Measurements from ENCODE around the gene TNNI3. TPM values are rescaled to one million over a fixed set of nuclear protein-coding genes. Genes with fewer than 3 reads are reported as not detected.

TNNI3 gene
- total RNA-seq, 4 donors from 2014 or later = not detected

GRCh38 chr19:55153652-55154264, 3.8 kb downstream of the TNNI3 start:
- H3K4me1 ChIP-seq = peaks cover 0 to 15% (median 11%) of the 10 kb centered on the region in 4 donors
- 90% methylated on average over 12 of the region's 12 CpGs for WGBS
- no peak overlapping the region for H3K27ac ChIP-seq (replicated peaks in 1 of 4)
- peaks cover 0 to 38% (median 0%) of the 10 kb centered on the region in 4 donors for H3K36me3 ChIP-seq
- H3K9me3 ChIP-seq = no peaks in the 10 kb centered on the region
- intact Hi-C loops (cut with DNase I) = no loop called here
- TF ChIP-seq POLR2AphosphoS5 (IDR thresholded peaks at IDR 0.05) (no peak), CTCF (IDR thresholded peaks at IDR 0.05) (no peak)
- no peak overlapping the region for H3K4me3 ChIP-seq
- H3K27me3 ChIP-seq = peaks cover 0 to 97% (median 37%) of the 10 kb centered on the region in 4 donors
- no peak for DNase-seq (ENCODE audit: extremely low spot score)

- Histone ChIP-seq H3K27ac (replicated peaks in 1 of 4) (no peak overlapping the region), H3K27me3 (peaks cover 0 to 97% (median 31%) of the 10 kb centered on the region in 4 donors), H3K4me1 (peaks cover 0 to 14% (median 11%) of the 10 kb centered on the region in 4 donors), H3K4me3 (no peak overlapping the region), H3K36me3 (peaks cover 0 to 38% (median 0%) of the 10 kb centered on the region in 4 donors), H3K9me3 (no peaks in the 10 kb centered on the region)
- no peak for DNase-seq (ENCODE audit: extremely low spot score)
- intact Hi-C loops (cut with DNase I) = no loop called here
- TF ChIP-seq EP300 (IDR thresholded peaks at IDR 0.05) = no peak
- no peak for TF ChIP-seq POLR2AphosphoS5 (IDR thresholded peaks at IDR 0.05)
- no peak for TF ChIP-seq POLR2A (IDR thresholded peaks at IDR 0.05; ENCODE audit: low read depth)
- no peak for TF ChIP-seq CTCF (IDR thresholded peaks at IDR 0.05)
Measured at GRCh38 chr19:55152017-55152416, 5.5 kb downstream of the TNNI3 start.

GRCh38 chr19:55149078-55150003, 8.2 kb downstream of the TNNI3 start, which contains the start of gene TNNT1:
TSS of gene TNNT1 (minus strand) at chr19:55149206. CDS start at chr19:55147157, 2,049 bp downstream.
- no peak for DNase-seq (ENCODE audit: extremely low spot score)
- TF ChIP-seq EP300 (IDR thresholded peaks at IDR 0.05) (no peak), POLR2A (IDR thresholded peaks at IDR 0.05; ENCODE audit: low read depth) (peak; percentile 21), CTCF (IDR thresholded peaks at IDR 0.05) (no peak)
- H3K4me1 ChIP-seq = peaks cover 9 to 17% (median 15%) of the 10 kb centered on the region in 4 donors
- H3K27ac ChIP-seq (replicated peaks in 1 of 4) = no peak within 1 kb of the TSS
- peaks cover 0 to 97% (median 40%) of the 10 kb centered on the region in 4 donors for H3K27me3 ChIP-seq
- 9% methylated on average over 13 of the region's 18 CpGs for WGBS
- no peak within 1 kb of the TSS for H3K4me3 ChIP-seq
- no peaks in the 10 kb centered on the region for H3K9me3 ChIP-seq
- intact Hi-C loops (cut with DNase I) = loop anchor here (10.0 kb wide), 1 partner anchor 265 kb away; no protein-coding TSS in a partner anchor
- H3K36me3 ChIP-seq = peaks cover 0 to 33% (median 0%) of the 10 kb centered on the region in 4 donors

GRCh38 chr19:55147545-55148251, 9.8 kb downstream of the TNNI3 start:
- peaks cover 0 to 16% (median 0%) of the 10 kb centered on the region in 4 donors for H3K36me3 ChIP-seq
- TF ChIP-seq CTCF (IDR thresholded peaks at IDR 0.05) (no peak), POLR2A (IDR thresholded peaks at IDR 0.05; ENCODE audit: low read depth) (no peak), POLR2AphosphoS5 (IDR thresholded peaks at IDR 0.05) (no peak), EP300 (IDR thresholded peaks at IDR 0.05) (no peak)
- H3K27ac ChIP-seq (replicated peaks in 1 of 4) = no peak overlapping the region
- DNase-seq (ENCODE audit: extremely low spot score) = no peak
- no peak overlapping the region for H3K4me3 ChIP-seq
- H3K4me1 ChIP-seq = peaks cover 9 to 17% (median 15%) of the 10 kb centered on the region in 4 donors
- H3K27me3 ChIP-seq = peaks cover 0 to 97% (median 46%) of the 10 kb centered on the region in 4 donors
- intact Hi-C loops (cut with DNase I) = loop anchor here (10.0 kb wide), 1 partner anchor 267 kb away; no protein-coding TSS in a partner anchor
- WGBS = 22% methylated on average over 7 of the region's 9 CpGs
- H3K9me3 ChIP-seq = no peaks in the 10 kb centered on the region

Measured in esophagus muscularis mucosa (tissue), 4 donors.